OCI-LY7 (cell line): ENCODE measurements around the gene PRAMEF15. TPM values are rescaled to one million over a fixed set of nuclear protein-coding genes. Genes with fewer than 3 reads are reported as not detected.
A peak's percentile ranks its signal among the peaks of the same experiment; 100 is the strongest.
"Not testable (repeated sequence)": the region's sequence is repeated elsewhere in the genome, so short reads cannot be mapped to it uniquely, and the experiment has no call there.

ENCODE experiments used
- BruUV-seq: library from RNA; stranded (reverse); fragments of 400-500 nt; replicated peaks from 2 replicates; lab custom pipeline; 2021; lab: Mats Ljungman, UMichigan
- CTCF ChIA-PET: fragments of 300-600 bp; sonication (Branson Sonifier 250); formaldehyde crosslinking; loops from one replicate; lab custom pipeline; 2022; ENCODE audit warnings: antibody characterized with exemption; ENCODE audit not compliant: unreplicated experiment; lab: Charles Lee
- POLR2A ChIA-PET: fragments of 300-600 bp; sonication (Branson Sonifier 250); formaldehyde crosslinking; loops from one replicate; lab custom pipeline; 2022; ENCODE audit warnings: antibody characterized with exemption; lab: Charles Lee
- DNase-seq: peaks from one replicate; pipeline ENCODE4 v3.0.0-alpha.2; 2015; ENCODE audit warnings: low spot score
- H2AFZ ChIP-seq: fragments of 200-600 bp; sonication (generic), shearing (Covaris generic); 2 replicates; pipeline ENCODE4 v1.6.1; 2014; ENCODE audit warnings: mild to moderate bottlenecking, antibody characterized with exemption, low read length, moderate library complexity
- H3K27ac ChIP-seq: fragments of 200-600 bp; sonication (generic); 2 replicates; pipeline ENCODE4 v1.5.1; 2014; ENCODE audit warnings: mixed run types, low read depth, mild to moderate bottlenecking, moderate library complexity, low read length, inconsistent platforms; ENCODE audit not compliant: poor library complexity, severe bottlenecking
- H3K36me3 ChIP-seq: fragments of 200-600 bp; sonication (generic); 2 replicates; pipeline ENCODE4 v1.6.1; 2014; ENCODE audit warnings: mild to moderate bottlenecking, antibody characterized with exemption, low read length, moderate library complexity, mixed read lengths; ENCODE audit not compliant: insufficient read depth
- H3K4me1 ChIP-seq: fragments of 200-600 bp; sonication (generic); 2 replicates; pipeline ENCODE4 v1.5.1; 2014; ENCODE audit warnings: mild to moderate bottlenecking, low read length; ENCODE audit not compliant: insufficient read depth, poor library complexity, severe bottlenecking
- H3K4me2 ChIP-seq: fragments of 200-600 bp; sonication (generic); 2 replicates; pipeline ENCODE4 v1.6.1; 2014; ENCODE audit warnings: mild to moderate bottlenecking, low read length
- H3K4me3 ChIP-seq: fragments of 200-600 bp; sonication (generic); 2 replicates; pipeline ENCODE4 v1.5.1; 2014; ENCODE audit warnings: mild to moderate bottlenecking, low read depth, low read length; ENCODE audit not compliant: poor library complexity, severe bottlenecking
- H3K79me2 ChIP-seq: fragments of 200-600 bp; sonication (generic); 2 replicates; pipeline ENCODE4 v1.6.1; 2016; ENCODE audit warnings: low read depth, mild to moderate bottlenecking, low read length, moderate library complexity, mixed read lengths; ENCODE audit not compliant: insufficient read depth
- H3K9me2 ChIP-seq: fragments of 200-600 bp; sonication (generic); 2 replicates; pipeline ENCODE4 v1.6.1; 2016; ENCODE audit warnings: mild to moderate bottlenecking, low read length, mixed read lengths; ENCODE audit not compliant: insufficient read depth
- H3K9me3 ChIP-seq: fragments of 200-600 bp; sonication (generic); 2 replicates; pipeline ENCODE4 v1.6.1; 2014; ENCODE audit warnings: mild to moderate bottlenecking, mixed run types, low read length, mixed read lengths
- H4K20me1 ChIP-seq: fragments of 200-600 bp; sonication (generic); 2 replicates; pipeline ENCODE4 v1.6.1; 2014; ENCODE audit warnings: mild to moderate bottlenecking, antibody characterized with exemption, low read length, moderate library complexity, mixed read lengths; ENCODE audit not compliant: insufficient read depth
- CTCF ChIP-seq: fragments of 200-600 bp; sonication (generic); conservative IDR thresholded peaks from 2 replicates; pipeline ENCODE4 v1.5.1; 2014; ENCODE audit warnings: mild to moderate bottlenecking, antibody characterized with exemption, low read length, moderate library complexity, mixed read lengths
- intact Hi-C: fragments of 100-400 bp; cut with micrococcal nuclease; formaldehyde crosslinking; loops from one replicate; pipeline ENCODE4 v1.10.0; 2022; ENCODE audit not compliant: unreplicated experiment
- small RNA-seq: library from RNA; depleted of rRNA; stranded (forward); fragments of <200 nt; gene quantifications from one replicate; pipeline ENCODE3, GENCODE V24; 2014
- total RNA-seq, 2 experiments: library from RNA; depleted of rRNA in 1 of 2; stranded (reverse); fragments of >200 nt in 1 of 2; shearing (Covaris generic) in 1 of 2; gene quantifications; 2 replicates each; pipeline ENCODE4 v1.2.3, GENCODE V29; 2014 to 2022

The PRAMEF15 gene
- total RNA-seq, 2 experiments from 2014 or later, result not detected

- BruUV-seq, H3K9me2 ChIP-seq, H4K20me1 ChIP-seq, H3K4me3 ChIP-seq, POLR2A ChIA-PET, H3K9me3 ChIP-seq, intact Hi-C loops, H3K79me2 ChIP-seq, H3K27ac ChIP-seq, H2AFZ ChIP-seq, CTCF ChIA-PET, H3K4me2 ChIP-seq, H3K4me1 ChIP-seq, H3K36me3 ChIP-seq: not testable (repeated sequence)
- peak; percentile 16 for DNase-seq
- peak; percentile 69 for TF ChIP-seq CTCF
Measured at GRCh38 chr1:13368544-13368943, 53.2 kb downstream of the PRAMEF15 start.

Small RNAs within 50 kb of the gene (small RNA-seq; reads per million reads assigned to genes)
- gene RNU6-771P, result not detected

Other genes starting within 250 kb of the PRAMEF15 start
- not detected in 2 replicates for gene PRAMEF25, start 244.8 kb upstream of the PRAMEF15 start, total RNA-seq (2014; rRNA removed; shearing (Covaris generic))
- not detected in 2 replicates for gene PRAMEF25, start 244.8 kb upstream of the PRAMEF15 start, total RNA-seq (2022)
- gene HNRNPCL2, start 198.7 kb upstream of the PRAMEF15 start, total RNA-seq (2014; rRNA removed; shearing (Covaris generic)), result not detected in 2 replicates
- gene HNRNPCL2, start 198.7 kb upstream of the PRAMEF15 start, total RNA-seq (2022), result not detected in 2 replicates
- gene PRAMEF26, start 159.6 kb upstream of the PRAMEF15 start, total RNA-seq (2014; rRNA removed; shearing (Covaris generic)), result not detected in 2 replicates
- not detected in 2 replicates for gene PRAMEF26, start 159.6 kb upstream of the PRAMEF15 start, total RNA-seq (2022)
- gene HNRNPCL4, start 149.9 kb upstream of the PRAMEF15 start, total RNA-seq (2014; rRNA removed; shearing (Covaris generic)), result not detected in 2 replicates
- gene HNRNPCL4, start 149.9 kb upstream of the PRAMEF15 start, total RNA-seq (2022), result not detected in 2 replicates
- not detected in 2 replicates for gene PRAMEF9, start 143.7 kb upstream of the PRAMEF15 start, total RNA-seq (2014; rRNA removed; shearing (Covaris generic))
- gene PRAMEF9, start 143.7 kb upstream of the PRAMEF15 start, total RNA-seq (2022), result not detected in 2 replicates
- gene PRAMEF13, start 114.2 kb upstream of the PRAMEF15 start, total RNA-seq (2014; rRNA removed; shearing (Covaris generic)), result not detected in 2 replicates
- not detected in 2 replicates for gene PRAMEF13, start 114.2 kb upstream of the PRAMEF15 start, total RNA-seq (2022)
- not detected in 2 replicates for gene PRAMEF18, start 89.4 kb upstream of the PRAMEF15 start, total RNA-seq (2014; rRNA removed; shearing (Covaris generic))
- not detected in 2 replicates for gene PRAMEF18, start 89.4 kb upstream of the PRAMEF15 start, total RNA-seq (2022)
- not detected in 2 replicates for gene PRAMEF5, start 61.4 kb upstream of the PRAMEF15 start, total RNA-seq (2014; rRNA removed; shearing (Covaris generic))
- gene PRAMEF5, start 61.4 kb upstream of the PRAMEF15 start, total RNA-seq (2022), result not detected in 2 replicates
- not detected in 2 replicates for gene PRAMEF8, start 30.4 kb upstream of the PRAMEF15 start, total RNA-seq (2014; rRNA removed; shearing (Covaris generic))
- gene PRAMEF8, start 30.4 kb upstream of the PRAMEF15 start, total RNA-seq (2022), result not detected in 2 replicates
- not detected in 2 replicates for gene PRAMEF33, start 12.0 kb upstream of the PRAMEF15 start, total RNA-seq (2014; rRNA removed; shearing (Covaris generic))
- gene PRAMEF33, start 12.0 kb upstream of the PRAMEF15 start, total RNA-seq (2022), result not detected in 2 replicates
- gene PRAMEF14, start 31.6 kb downstream of the PRAMEF15 start, total RNA-seq (2014; rRNA removed; shearing (Covaris generic)), result not detected in 2 replicates
- gene PRAMEF14, start 31.6 kb downstream of the PRAMEF15 start, total RNA-seq (2022), result not detected in 2 replicates
- gene PRAMEF19, start 56.4 kb downstream of the PRAMEF15 start, total RNA-seq (2014; rRNA removed; shearing (Covaris generic)), result not detected in 2 replicates
- gene PRAMEF19, start 56.4 kb downstream of the PRAMEF15 start, total RNA-seq (2022), result not detected in 2 replicates
- not detected in 2 replicates for gene PRAMEF17, start 74.1 kb downstream of the PRAMEF15 start, total RNA-seq (2014; rRNA removed; shearing (Covaris generic))
- gene PRAMEF17, start 74.1 kb downstream of the PRAMEF15 start, total RNA-seq (2022), result not detected in 2 replicates
- not detected in 2 replicates for gene PRAMEF20, start 94.9 kb downstream of the PRAMEF15 start, total RNA-seq (2014; rRNA removed; shearing (Covaris generic))
- not detected in 2 replicates for gene PRAMEF20, start 94.9 kb downstream of the PRAMEF15 start, total RNA-seq (2022)
- gene LRRC38, start 198.4 kb downstream of the PRAMEF15 start, total RNA-seq (2014; rRNA removed; shearing (Covaris generic)), result not detected in 2 replicates
- not detected in 2 replicates for gene LRRC38, start 198.4 kb downstream of the PRAMEF15 start, total RNA-seq (2022)